ENCODE data around the gene MCC.

The MCC gene

GRCh38 chr5:113176734-113177133 is 311.5 kb downstream of the MCC start:
- no peak for DNase-seq (ENCODE audit: low spot score)

- no peak for DNase-seq (ENCODE audit: low spot score)
Measured at GRCh38 chr5:113176196-113176595, 312.1 kb downstream of the MCC start.

- DNase-seq (ENCODE audit: low spot score) = no peak
Measured at GRCh38 chr5:113172231-113172826, 315.9 kb downstream of the MCC start.

GRCh38 chr5:113171520-113171919 is 316.7 kb downstream of the MCC start:
- no peak for DNase-seq (ENCODE audit: low spot score)

GRCh38 chr5:113170707-113171106 is 317.5 kb downstream of the MCC start:
- DNase-seq (ENCODE audit: low spot score) = no peak

GRCh38 chr5:113169720-113170119 is 318.5 kb downstream of the MCC start:
- no peak for DNase-seq (ENCODE audit: low spot score)

GRCh38 chr5:113167985-113168384 is 320.3 kb downstream of the MCC start:
- no peak for DNase-seq (ENCODE audit: low spot score)

- peak; percentile 80 for DNase-seq (ENCODE audit: low spot score)
Measured at GRCh38 chr5:113166852-113167366, 321.3 kb downstream of the MCC start.

GRCh38 chr5:113166261-113166660 is 322.0 kb downstream of the MCC start:
- DNase-seq (ENCODE audit: low spot score) = peak; percentile 36

- DNase-seq (ENCODE audit: low spot score) = no peak
Measured at GRCh38 chr5:113164021-113164420, 324.2 kb downstream of the MCC start.

GRCh38 chr5:113163328-113163727 is 324.9 kb downstream of the MCC start:
- no peak for DNase-seq (ENCODE audit: low spot score)

GRCh38 chr5:113162770-113163169 is 325.5 kb downstream of the MCC start:
- peak; percentile 25 for DNase-seq (ENCODE audit: low spot score)

- no peak for DNase-seq (ENCODE audit: low spot score)
Measured at GRCh38 chr5:113162208-113162607, 326.0 kb downstream of the MCC start.

- no peak for DNase-seq (ENCODE audit: low spot score)
Measured at GRCh38 chr5:113161806-113162205, 326.4 kb downstream of the MCC start.

- no peak for DNase-seq (ENCODE audit: low spot score)
Measured at GRCh38 chr5:113157886-113158285, 330.4 kb downstream of the MCC start.

- no peak for DNase-seq (ENCODE audit: low spot score)
Measured at GRCh38 chr5:113156271-113156877, 331.9 kb downstream of the MCC start.

GRCh38 chr5:113153512-113154097 is 334.6 kb downstream of the MCC start:
- peak; percentile 41 for DNase-seq (ENCODE audit: low spot score)

- DNase-seq (ENCODE audit: low spot score) = no peak
Measured at GRCh38 chr5:113152380-113152740, 335.9 kb downstream of the MCC start.

GRCh38 chr5:113151641-113152379 is 336.4 kb downstream of the MCC start:
- no peak for DNase-seq (ENCODE audit: low spot score)

- DNase-seq (ENCODE audit: low spot score) = no peak
Measured at GRCh38 chr5:113150821-113151220, 337.4 kb downstream of the MCC start.

GRCh38 chr5:113150221-113150620 is 338.0 kb downstream of the MCC start:
- DNase-seq (ENCODE audit: low spot score) = no peak

- no peak for DNase-seq (ENCODE audit: low spot score)
Measured at GRCh38 chr5:113147537-113147936, 340.7 kb downstream of the MCC start.

GRCh38 chr5:113147101-113147508 is 341.1 kb downstream of the MCC start:
- DNase-seq (ENCODE audit: low spot score) = peak; percentile 76
